ENCODE results near the gene SYCP3. TPM values are rescaled to one million over a fixed set of nuclear protein-coding genes. Genes with fewer than 3 reads are reported as not detected.
A peak's percentile ranks its signal among the peaks of the same experiment; 100 is the strongest.

The SYCP3 gene
- polyA plus RNA-seq, 4 donors: 0.21 to 2.0 (median 1.3) TPM

GRCh38 chr12:101714877-101715444 lies 24.3 kb downstream of the SYCP3 start:
- no peak for DNase-seq (ENCODE audit: low read depth in 4 of 4, low spot score in 3 of 4)

- no peak for DNase-seq (ENCODE audit: low read depth in 4 of 4, low spot score in 3 of 4)
Observed at GRCh38 chr12:101713930-101714329, 25.3 kb downstream of the SYCP3 start.

GRCh38 chr12:101713059-101713682 lies 26.1 kb downstream of the SYCP3 start:
- DNase-seq (ENCODE audit: low read depth in 4 of 4, low spot score in 3 of 4): peak in 3 of 4 donors; percentile 31 to 37 (median 35)

GRCh38 chr12:101710288-101710687 lies 29.0 kb downstream of the SYCP3 start:
- DNase-seq (ENCODE audit: low read depth in 4 of 4, low spot score in 3 of 4): no peak

GRCh38 chr12:101707131-101707782 lies 32.0 kb downstream of the SYCP3 start:
- DNase-seq (ENCODE audit: low read depth in 4 of 4, low spot score in 3 of 4): no peak

- no peak for DNase-seq (ENCODE audit: low read depth in 4 of 4, low spot score in 3 of 4)
Observed at GRCh38 chr12:101706403-101706802, 32.9 kb downstream of the SYCP3 start.

GRCh38 chr12:101703487-101703886 lies 35.8 kb downstream of the SYCP3 start:
- DNase-seq (ENCODE audit: low read depth in 4 of 4, low spot score in 3 of 4): no peak

GRCh38 chr12:101700299-101700820 lies 38.9 kb downstream of the SYCP3 start:
- no peak for DNase-seq (ENCODE audit: low read depth in 4 of 4, low spot score in 3 of 4)

- DNase-seq (ENCODE audit: low read depth in 4 of 4, low spot score in 3 of 4): peak in 1 of 4 donors; percentile 12
Observed at GRCh38 chr12:101698800-101699347, 40.4 kb downstream of the SYCP3 start.

- DNase-seq (ENCODE audit: low read depth in 4 of 4, low spot score in 3 of 4): peak in 1 of 4 donors; percentile 27
Observed at GRCh38 chr12:101697930-101698799, 41.1 kb downstream of the SYCP3 start.

GRCh38 chr12:101697197-101697929 lies 41.9 kb downstream of the SYCP3 start, which contains the start of gene CHPT1:
TSS of gene CHPT1 (plus strand) at chr12:101697640. CDS start at chr12:101697862, 222 bp downstream.
- DNase-seq (ENCODE audit: low read depth in 4 of 4, low spot score in 3 of 4): peak in 3 of 4 donors; percentile 32 to 33 (median 33)

- no peak for DNase-seq (ENCODE audit: low read depth in 4 of 4, low spot score in 3 of 4)
Observed at GRCh38 chr12:101696251-101697196, 42.7 kb downstream of the SYCP3 start.

GRCh38 chr12:101695706-101696105 lies 43.6 kb downstream of the SYCP3 start:
- DNase-seq (ENCODE audit: low read depth in 4 of 4, low spot score in 3 of 4): no peak

GRCh38 chr12:101694986-101695385 lies 44.3 kb downstream of the SYCP3 start:
- DNase-seq (ENCODE audit: low read depth in 4 of 4, low spot score in 3 of 4): no peak

- no peak for DNase-seq (ENCODE audit: low read depth in 4 of 4, low spot score in 3 of 4)
Observed at GRCh38 chr12:101694297-101694848, 44.9 kb downstream of the SYCP3 start.

GRCh38 chr12:101691503-101692096 lies 47.7 kb downstream of the SYCP3 start:
- no peak for DNase-seq (ENCODE audit: low read depth in 4 of 4, low spot score in 3 of 4)

GRCh38 chr12:101690544-101691098 lies 48.6 kb downstream of the SYCP3 start:
- no peak for DNase-seq (ENCODE audit: low read depth in 4 of 4, low spot score in 3 of 4)

- no peak for DNase-seq (ENCODE audit: low read depth in 4 of 4, low spot score in 3 of 4)
Observed at GRCh38 chr12:101686176-101686575, 53.1 kb downstream of the SYCP3 start.

All from left renal pelvis (tissue), 4 donors.